ENCODE results near the gene SLC39A11.
"Not testable (repeated sequence)": the region's sequence is repeated elsewhere in the genome, so short reads cannot be mapped to it uniquely, and the experiment has no call there.

The SLC39A11 gene

GRCh38 chr17:72858826-72859495 is 233.5 kb downstream of the SLC39A11 start:
- no peak for DNase-seq

GRCh38 chr17:72853440-72854415 is 238.8 kb downstream of the SLC39A11 start:
- no peak for DNase-seq

- DNase-seq: no peak
These were observed 240.1 kb downstream of the SLC39A11 start for GRCh38 chr17:72852277-72852938.

- no peak for DNase-seq
These were observed 241.9 kb downstream of the SLC39A11 start for GRCh38 chr17:72850410-72851118.

GRCh38 chr17:72846399-72846798 is 246.1 kb downstream of the SLC39A11 start:
- no peak for DNase-seq

- DNase-seq: no peak
These were observed 248.9 kb downstream of the SLC39A11 start for GRCh38 chr17:72843591-72843990.

GRCh38 chr17:72840019-72840418 is 252.5 kb downstream of the SLC39A11 start:
- DNase-seq: no peak

GRCh38 chr17:72839131-72839725 is 253.3 kb downstream of the SLC39A11 start:
- DNase-seq: no peak

- no peak for DNase-seq
These were observed 253.9 kb downstream of the SLC39A11 start for GRCh38 chr17:72838581-72838980.

- no peak for DNase-seq
These were observed 254.4 kb downstream of the SLC39A11 start for GRCh38 chr17:72838068-72838467.

- no peak for DNase-seq
These were observed 255.2 kb downstream of the SLC39A11 start for GRCh38 chr17:72837335-72837734.

GRCh38 chr17:72833128-72833765 is 259.2 kb downstream of the SLC39A11 start:
- no peak for DNase-seq

GRCh38 chr17:72832306-72832705 is 260.2 kb downstream of the SLC39A11 start:
- no peak for DNase-seq

GRCh38 chr17:72829883-72830282 is 262.6 kb downstream of the SLC39A11 start:
- no peak for DNase-seq

- no peak for DNase-seq
These were observed 265.9 kb downstream of the SLC39A11 start for GRCh38 chr17:72826602-72827001.

- DNase-seq: not testable (repeated sequence)
These were observed 266.4 kb downstream of the SLC39A11 start for GRCh38 chr17:72826059-72826458.

GRCh38 chr17:72825218-72825617 is 267.3 kb downstream of the SLC39A11 start:
- no peak for DNase-seq

- not testable (repeated sequence) for DNase-seq
These were observed 268.2 kb downstream of the SLC39A11 start for GRCh38 chr17:72824267-72824666.

GRCh38 chr17:72822358-72823023 is 270.0 kb downstream of the SLC39A11 start:
- no peak for DNase-seq

- no peak for DNase-seq
These were observed 276.1 kb downstream of the SLC39A11 start for GRCh38 chr17:72816406-72816805.

GRCh38 chr17:72813481-72813880 is 279.0 kb downstream of the SLC39A11 start:
- no peak for DNase-seq
